Activated naive CD4-positive, alpha-beta T cell treated with anti-CD3 and anti-CD28 coated beads, Interleukin-2, amount 50 U/mL, for 72 hours (primary cell): ENCODE data around the gene CTCF. TPM values are rescaled to one million over a fixed set of nuclear protein-coding genes. Genes with fewer than 3 reads are reported as not detected.
A peak's percentile ranks its signal among the peaks of the same experiment; 100 is the strongest.
"Not testable (repeated sequence)": the region's sequence is repeated elsewhere in the genome, so short reads cannot be mapped to it uniquely, and the experiment has no call there.

Experiments
- ATAC-seq, 2 donors: fragments of 150-1000 bp; cut with Tn5 transposase; 2 replicates each; pipeline ENCODE4 v1.10.0; 2021; ENCODE audit warnings: mild to moderate bottlenecking in 2 of 2, moderate library complexity in 2 of 2
- DNase-seq, 2 donors: peaks; one replicate each; pipeline ENCODE4 v3.0.0; 2021 to 2022; ENCODE audit warnings: low spot score in 2 of 2
- H3K27ac Mint-ChIP-seq, 2 donors: one replicate each; pipeline ENCODE4 v1.8.0; 2022; ENCODE audit warnings: mild to moderate bottlenecking in 2 of 2, mixed read lengths in 2 of 2
- H3K36me3 Mint-ChIP-seq, 2 donors: one replicate each; pipeline ENCODE4 v1.8.0; 2022; ENCODE audit warnings: mixed read lengths in 2 of 2
- H3K9me3 Mint-ChIP-seq, 2 donors: one replicate each; pipeline ENCODE4 v1.8.0; 2022; ENCODE audit warnings: mixed read lengths in 2 of 2
- total RNA-seq, 2 donors: library from RNA; stranded (reverse); gene quantifications; one replicate each; pipeline ENCODE4 v1.2.3, GENCODE V29; 2022

The CTCF gene
- total RNA-seq = 10 to 100 TPM; 51.5 to 62.1 TPM

- Mint-ChIP-seq H3K9me3 (no peaks in the 10 kb centered on the region), H3K27ac (peak within 1 kb of the TSS; percentile 91 to 93), H3K36me3 (peaks cover 12 to 14% of the 10 kb centered on the region in 2 donors)
- peak; percentile 56 to 59 for ATAC-seq
- no peak for DNase-seq
These were observed at the start of gene CTCF for GRCh38 chr16:67562526-67562917. CTCF (plus strand) TSS chr16:67562526; CDS start chr16:67610833, 48,307 bp downstream.

- peak; percentile 11 to 34 for ATAC-seq
- not testable (repeated sequence) for H3K27ac Mint-ChIP-seq, H3K9me3 Mint-ChIP-seq, H3K36me3 Mint-ChIP-seq, DNase-seq
These were observed 48.4 kb upstream of the CTCF start for GRCh38 chr16:67513892-67514291.

- peak overlapping the region in 1 of 2 donors; percentile 81 for H3K27ac Mint-ChIP-seq
- DNase-seq (peak; percentile 69 to 75), ATAC-seq (peak; percentile 89 to 90)
These were observed 47.9 kb upstream of the CTCF start for GRCh38 chr16:67514382-67514828.

GRCh38 chr16:67516296-67517154, 45.8 kb upstream of the CTCF start:
- Mint-ChIP-seq H3K27ac (peak overlapping the region in 1 of 2 donors; percentile 30), H3K9me3 (no peaks in the 10 kb centered on the region), H3K36me3 (no peaks in the 10 kb centered on the region)
- ATAC-seq = no peak
- no peak for DNase-seq

More at GRCh38 chr16:67514382-67514828, 47.9 kb upstream of the CTCF start:
- Mint-ChIP-seq H3K9me3 (no peaks in the 10 kb centered on the region), H3K36me3 (no peaks in the 10 kb centered on the region)

GRCh38 chr16:67517155-67517445, 45.2 kb upstream of the CTCF start:
- ATAC-seq = no peak
- Mint-ChIP-seq H3K36me3 (no peaks in the 10 kb centered on the region), H3K9me3 (no peaks in the 10 kb centered on the region), H3K27ac (no peak overlapping the region)
- no peak for DNase-seq

- Mint-ChIP-seq H3K9me3 (no peaks in the 10 kb centered on the region), H3K27ac (peak overlapping the region in 1 of 2 donors; percentile 46), H3K36me3 (no peaks in the 10 kb centered on the region)
- DNase-seq = no peak
- ATAC-seq = no peak
These were observed 44.5 kb upstream of the CTCF start for GRCh38 chr16:67517661-67518423.

- Mint-ChIP-seq H3K27ac (peak overlapping the region; percentile 46 to 93), H3K36me3 (no peaks in the 10 kb centered on the region), H3K9me3 (no peaks in the 10 kb centered on the region)
- no peak for DNase-seq
- ATAC-seq = no peak
These were observed 43.6 kb upstream of the CTCF start for GRCh38 chr16:67518676-67519075.

GRCh38 chr16:67519242-67519641, 43.1 kb upstream of the CTCF start:
- H3K9me3 Mint-ChIP-seq = no peaks in the 10 kb centered on the region
- no peak for ATAC-seq
- H3K27ac Mint-ChIP-seq = no peak overlapping the region
- H3K36me3 Mint-ChIP-seq = no peaks in the 10 kb centered on the region
- no peak for DNase-seq

GRCh38 chr16:67521095-67521804, 41.1 kb upstream of the CTCF start:
- peak; percentile 96 to 99 for DNase-seq
- Mint-ChIP-seq H3K27ac (peak overlapping the region; percentile 94 to 97), H3K9me3 (no peaks in the 10 kb centered on the region), H3K36me3 (no peaks in the 10 kb centered on the region)
- ATAC-seq = peak; percentile 89 to 90

- no peak for ATAC-seq
- H3K27ac Mint-ChIP-seq = peak overlapping the region in 1 of 2 donors; percentile 10
- DNase-seq = no peak
- H3K36me3 Mint-ChIP-seq = no peaks in the 10 kb centered on the region
- no peaks in the 10 kb centered on the region for H3K9me3 Mint-ChIP-seq
These were observed 37.0 kb upstream of the CTCF start for GRCh38 chr16:67525176-67525860.

GRCh38 chr16:67526149-67526791, 36.1 kb upstream of the CTCF start:
- H3K9me3 Mint-ChIP-seq = no peaks in the 10 kb centered on the region
- ATAC-seq (no peak), DNase-seq (no peak)
- no peak overlapping the region for H3K27ac Mint-ChIP-seq
- H3K36me3 Mint-ChIP-seq = no peaks in the 10 kb centered on the region

GRCh38 chr16:67528222-67528869, 34.0 kb upstream of the CTCF start, which contains the start of gene RIPOR1:
RIPOR1 (plus strand) TSS chr16:67528829; CDS start chr16:67538447, 9,618 bp downstream.
- ATAC-seq = peak in 1 of 2 donors; percentile 84
- Mint-ChIP-seq H3K27ac (peak within 1 kb of the TSS in 1 of 2 donors; percentile 90), H3K36me3 (no peaks in the 10 kb centered on the region), H3K9me3 (no peaks in the 10 kb centered on the region)
- DNase-seq = peak in 1 of 2 donors; percentile 60

- no peak for DNase-seq
- H3K36me3 Mint-ChIP-seq = no peaks in the 10 kb centered on the region
- peak; percentile 56 to 62 for ATAC-seq
- peak overlapping the region in 1 of 2 donors; percentile 38 for H3K27ac Mint-ChIP-seq
- no peaks in the 10 kb centered on the region for H3K9me3 Mint-ChIP-seq
These were observed 33.3 kb upstream of the CTCF start for GRCh38 chr16:67528870-67529581.

- Mint-ChIP-seq H3K36me3 (no peaks in the 10 kb centered on the region), H3K9me3 (no peaks in the 10 kb centered on the region), H3K27ac (peak overlapping the region in 1 of 2 donors; percentile 90)
- ATAC-seq (no peak), DNase-seq (no peak)
These were observed 32.7 kb upstream of the CTCF start for GRCh38 chr16:67529582-67530012.
